ENCODE measurements around the gene PTGES3L.

GRCh38 chr17:43016216-43016615 is 36.3 kb upstream of the PTGES3L start:
- TF ChIP-seq TAF1 (CRISPR knock-in tag; IDR thresholded peaks at IDR 0.05) (no peak), MXI1 (IDR thresholded peaks at IDR 0.05; ENCODE audit: borderline replicate concordance, low read depth, low read length) (no peak), JUN (CRISPR knock-in tag; IDR thresholded peaks at IDR 0.05) (no peak), RAD21 (CRISPR knock-in tag; IDR thresholded peaks at IDR 0.05) (no peak), ZBTB44 (CRISPR knock-in tag; IDR thresholded peaks at IDR 0.05) (no peak), ATF3 (CRISPR knock-in tag; IDR thresholded peaks at IDR 0.05) (no peak), NCOA1 (CRISPR knock-in tag; IDR thresholded peaks at IDR 0.05) (no peak), JARID2 (CRISPR knock-in tag; IDR thresholded peaks at IDR 0.05; ENCODE audit: insufficient replicate concordance) (no peak), RAD51 (IDR thresholded peaks at IDR 0.05; ENCODE audit: borderline replicate concordance) (no peak), ZNF644 (CRISPR knock-in tag; IDR thresholded peaks at IDR 0.05; ENCODE audit: low read depth) (no peak), BCL3 (CRISPR knock-in tag; IDR thresholded peaks at IDR 0.05) (no peak), ZNF496 (CRISPR knock-in tag; IDR thresholded peaks at IDR 0.05; ENCODE audit: insufficient replicate concordance) (no peak), POLR2A (IDR thresholded peaks at IDR 0.05; ENCODE audit: insufficient read depth in 1 of 2, low read depth in 2 of 2, low read length in 2 of 2) (no peak), FOXA3 (CRISPR knock-in tag; IDR thresholded peaks at IDR 0.05) (no peak)

All from HepG2 (cell line).